OCI-LY3 (cell line): ENCODE data around the gene TLK1.

Experiments
- EZH2phosphoT487 ChIP-seq: fragments of 200-600 bp; shearing (Covaris generic); IDR thresholded peaks from 2 replicates; pipeline ENCODE4 v1.6.1; 2018; ENCODE audit warnings: antibody characterized with exemption, mixed run types, low read depth
- TF ChIP-seq, protein P1 (sequence below): fragments of 200-600, 300-600 bp; sonication (generic); IDR thresholded peaks from 2 replicates; pipeline ENCODE4 v1.5.1; 2014; ENCODE audit warnings: antibody characterized with exemption, low read length, low read depth

- TF ChIP-seq, protein P1, sequence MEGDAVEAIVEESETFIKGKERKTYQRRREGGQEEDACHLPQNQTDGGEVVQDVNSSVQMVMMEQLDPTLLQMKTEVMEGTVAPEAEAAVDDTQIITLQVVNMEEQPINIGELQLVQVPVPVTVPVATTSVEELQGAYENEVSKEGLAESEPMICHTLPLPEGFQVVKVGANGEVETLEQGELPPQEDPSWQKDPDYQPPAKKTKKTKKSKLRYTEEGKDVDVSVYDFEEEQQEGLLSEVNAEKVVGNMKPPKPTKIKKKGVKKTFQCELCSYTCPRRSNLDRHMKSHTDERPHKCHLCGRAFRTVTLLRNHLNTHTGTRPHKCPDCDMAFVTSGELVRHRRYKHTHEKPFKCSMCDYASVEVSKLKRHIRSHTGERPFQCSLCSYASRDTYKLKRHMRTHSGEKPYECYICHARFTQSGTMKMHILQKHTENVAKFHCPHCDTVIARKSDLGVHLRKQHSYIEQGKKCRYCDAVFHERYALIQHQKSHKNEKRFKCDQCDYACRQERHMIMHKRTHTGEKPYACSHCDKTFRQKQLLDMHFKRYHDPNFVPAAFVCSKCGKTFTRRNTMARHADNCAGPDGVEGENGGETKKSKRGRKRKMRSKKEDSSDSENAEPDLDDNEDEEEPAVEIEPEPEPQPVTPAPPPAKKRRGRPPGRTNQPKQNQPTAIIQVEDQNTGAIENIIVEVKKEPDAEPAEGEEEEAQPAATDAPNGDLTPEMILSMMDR: no peak
- TF ChIP-seq EZH2phosphoT487: no peak
Observed at GRCh38 chr2:171201767-171202166, 41.1 kb upstream of the TLK1 start.
